Mammary epithelial cell (primary cell): Measurements from ENCODE around the gene TOM1L2.

ENCODE experiments used
- EZH2 ChIP-seq: IDR thresholded peaks from 2 replicates; pipeline ENCODE4 v1.6.1; 2012; ENCODE audit warnings: low read length, inconsistent platforms, borderline replicate concordance
- TF ChIP-seq, protein P1 (sequence below), 2 donors: IDR thresholded peaks in 1 of 2; conservative IDR thresholded peaks in 1 of 2; 2 replicates each; pipeline ENCODE4 v1.5.1; 2011 to 2012; ENCODE audit warnings: inconsistent platforms in 2 of 2, low read length in 2 of 2, mild to moderate bottlenecking in 2 of 2, control low read depth in 1 of 2, low read depth in 1 of 2; ENCODE audit not compliant: insufficient read depth in 1 of 2; ENCODE audit errors: extremely low read depth in 1 of 2

- TF ChIP-seq, protein P1, sequence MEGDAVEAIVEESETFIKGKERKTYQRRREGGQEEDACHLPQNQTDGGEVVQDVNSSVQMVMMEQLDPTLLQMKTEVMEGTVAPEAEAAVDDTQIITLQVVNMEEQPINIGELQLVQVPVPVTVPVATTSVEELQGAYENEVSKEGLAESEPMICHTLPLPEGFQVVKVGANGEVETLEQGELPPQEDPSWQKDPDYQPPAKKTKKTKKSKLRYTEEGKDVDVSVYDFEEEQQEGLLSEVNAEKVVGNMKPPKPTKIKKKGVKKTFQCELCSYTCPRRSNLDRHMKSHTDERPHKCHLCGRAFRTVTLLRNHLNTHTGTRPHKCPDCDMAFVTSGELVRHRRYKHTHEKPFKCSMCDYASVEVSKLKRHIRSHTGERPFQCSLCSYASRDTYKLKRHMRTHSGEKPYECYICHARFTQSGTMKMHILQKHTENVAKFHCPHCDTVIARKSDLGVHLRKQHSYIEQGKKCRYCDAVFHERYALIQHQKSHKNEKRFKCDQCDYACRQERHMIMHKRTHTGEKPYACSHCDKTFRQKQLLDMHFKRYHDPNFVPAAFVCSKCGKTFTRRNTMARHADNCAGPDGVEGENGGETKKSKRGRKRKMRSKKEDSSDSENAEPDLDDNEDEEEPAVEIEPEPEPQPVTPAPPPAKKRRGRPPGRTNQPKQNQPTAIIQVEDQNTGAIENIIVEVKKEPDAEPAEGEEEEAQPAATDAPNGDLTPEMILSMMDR (conservative IDR thresholded peaks at IDR 0.05 in 1 of 2, IDR thresholded peaks at IDR 0.05 in 1 of 2; ENCODE audit: extremely low read depth in 1 of 2, insufficient read depth in 1 of 2, low read depth in 1 of 2, low read length in 2 of 2): no peak
- no peak for TF ChIP-seq EZH2
These were observed 63.1 kb downstream of the TOM1L2 start for GRCh38 chr17:17909078-17909477.
